Activated CD8-positive, alpha-beta memory T cell treated with anti-CD3 and anti-CD28 coated beads for 36 hours (primary cell): ENCODE data around the gene CTNNA2. TPM values are rescaled to one million over a fixed set of nuclear protein-coding genes. Genes with fewer than 3 reads are reported as not detected.

ENCODE experiments used
- CTCF ChIA-PET: fragments of 350-600 bp; sonication (Branson Sonifier 250); formaldehyde crosslinking; loops from one replicate; lab custom pipeline; 2021; ENCODE audit warnings: antibody characterized with exemption; lab: Charles Lee
- POLR2A ChIA-PET: fragments of 350-600 bp; sonication (Branson Sonifier 250); formaldehyde crosslinking; loops from one replicate; lab custom pipeline; 2021; ENCODE audit warnings: antibody characterized with exemption; lab: Charles Lee
- total RNA-seq, 2 experiments: library from RNA; stranded (reverse); gene quantifications; one replicate each; pipeline ENCODE4 v1.2.3, GENCODE V29; 2021

CTNNA2 gene
- total RNA-seq, 2 experiments from 2014 or later: not detected

DNA sequence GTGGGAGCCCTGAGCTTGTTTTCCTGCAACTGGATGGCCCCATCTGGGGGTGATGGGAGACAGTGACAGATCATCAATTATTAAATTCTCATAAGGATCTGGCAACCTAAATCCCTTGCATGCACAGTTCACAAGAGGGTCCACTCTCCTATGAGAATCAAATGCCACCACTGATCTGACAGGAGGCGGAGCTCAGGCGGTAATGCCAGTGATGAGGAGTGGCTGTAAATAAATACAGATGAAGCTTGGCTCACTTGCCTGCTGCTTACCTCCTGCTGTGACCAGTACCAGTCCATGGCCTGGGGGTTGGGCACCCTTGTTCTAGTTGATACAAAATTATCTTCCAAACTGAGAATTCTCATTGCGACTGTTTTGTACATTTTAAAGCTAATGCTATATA is 258.6 kb downstream of the CTNNA2 start:
- CTCF ChIA-PET: no interaction called here
- POLR2A ChIA-PET: no interaction called here

DNA sequence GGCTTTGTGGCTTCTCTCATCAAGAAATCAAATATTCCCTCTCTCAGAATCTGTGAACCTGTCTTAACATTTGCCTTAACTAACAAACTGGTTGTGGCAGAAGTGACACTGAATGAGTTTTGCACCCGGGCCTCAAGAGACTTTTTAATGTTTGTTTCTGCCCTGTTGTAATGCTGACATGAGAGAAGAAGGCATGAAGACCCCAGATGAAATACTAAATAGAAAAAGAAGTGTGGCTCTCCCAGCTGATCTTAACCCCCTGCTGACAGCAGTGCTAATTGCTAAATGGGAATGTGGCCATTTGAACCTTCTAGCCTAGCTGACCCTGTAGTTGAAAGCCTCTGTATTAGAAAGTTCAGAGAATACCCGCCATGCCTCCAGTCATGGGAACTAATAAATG is 261.2 kb downstream of the CTNNA2 start:
- CTCF ChIA-PET: no interaction called here
- POLR2A ChIA-PET: no interaction called here

DNA sequence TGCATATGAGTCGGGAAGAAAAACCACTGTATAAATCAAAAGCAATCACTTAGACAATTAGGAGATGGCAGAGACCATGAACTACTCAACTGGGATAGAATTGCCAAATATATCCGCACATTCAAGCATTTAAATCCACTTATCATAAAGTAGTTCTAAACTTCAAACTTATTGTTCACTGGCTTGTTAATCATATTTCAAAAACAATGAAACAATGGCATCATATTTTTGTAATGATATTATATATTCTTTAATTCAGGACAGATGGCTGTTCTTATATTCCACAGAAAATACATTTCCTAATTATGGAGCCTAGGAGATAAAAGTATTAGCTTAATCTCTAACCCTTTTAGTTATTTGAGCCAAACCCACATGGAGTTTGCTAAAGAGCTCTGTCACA is 263.6 kb downstream of the CTNNA2 start:
- POLR2A ChIA-PET: no interaction called here
- CTCF ChIA-PET: no interaction called here

DNA sequence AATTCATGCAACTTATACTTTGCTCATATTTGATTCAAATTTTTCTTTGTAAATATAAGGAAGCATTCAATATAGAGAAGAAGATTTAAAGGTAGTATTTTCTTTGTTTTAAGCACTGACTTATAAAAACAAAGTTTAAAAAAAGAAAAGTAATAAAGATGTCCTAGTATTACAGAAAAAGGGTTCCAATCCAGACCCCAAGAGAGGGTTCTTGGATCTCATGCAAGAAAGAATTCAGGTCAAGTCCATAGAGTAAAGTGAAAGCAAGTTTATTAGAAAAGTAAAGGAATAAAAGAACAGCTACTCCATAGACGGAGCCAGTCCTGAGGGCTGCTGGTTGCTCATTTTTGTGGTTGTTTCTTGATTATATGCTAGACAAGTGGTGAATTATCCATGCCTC is 267.9 kb downstream of the CTNNA2 start:
- ChIA-PET POLR2A (no interaction called here), CTCF (no interaction called here)

DNA sequence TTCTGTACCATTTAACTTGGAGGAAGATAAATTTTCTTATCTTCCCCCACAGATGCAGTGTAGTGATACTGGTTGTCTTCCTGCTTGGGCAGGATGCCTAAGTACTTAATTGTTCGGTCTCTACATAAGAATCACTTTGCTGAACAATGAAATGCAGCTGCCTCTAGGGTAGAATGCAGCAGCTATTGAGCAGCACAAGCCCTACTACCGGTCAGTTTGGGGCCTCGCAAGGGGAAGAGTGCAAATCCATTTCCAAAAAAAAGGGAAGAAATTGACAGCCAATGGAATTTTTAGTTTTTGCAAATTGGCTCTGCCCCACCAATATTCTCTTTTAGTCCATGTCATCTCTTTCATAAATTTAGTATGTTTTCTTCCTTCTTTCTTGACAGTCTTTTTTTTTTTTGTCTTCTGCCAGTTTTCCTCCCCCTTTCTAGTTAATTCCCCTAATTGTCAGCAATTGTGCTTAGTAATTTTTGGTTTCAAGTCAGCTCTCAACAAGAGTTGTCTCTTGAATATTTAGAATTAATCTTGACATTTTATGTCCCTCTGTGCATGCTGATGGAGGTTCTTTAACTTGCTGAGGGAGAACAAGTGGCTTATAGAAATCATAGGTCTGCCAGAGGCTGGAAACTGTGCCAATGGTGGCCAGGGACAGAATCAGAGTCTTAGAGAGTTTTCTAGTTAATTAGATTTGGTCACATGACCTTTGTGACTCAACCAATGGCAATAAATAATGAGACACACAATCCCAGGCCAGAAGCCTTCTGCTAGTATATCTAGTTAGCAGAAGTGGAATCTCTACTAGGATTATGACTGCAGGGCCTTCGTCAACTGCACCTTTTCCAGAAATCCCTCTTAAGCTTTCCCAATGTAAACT is 270.0 kb downstream of the CTNNA2 start:
- CTCF ChIA-PET: no interaction called here
- POLR2A ChIA-PET: no interaction called here

DNA sequence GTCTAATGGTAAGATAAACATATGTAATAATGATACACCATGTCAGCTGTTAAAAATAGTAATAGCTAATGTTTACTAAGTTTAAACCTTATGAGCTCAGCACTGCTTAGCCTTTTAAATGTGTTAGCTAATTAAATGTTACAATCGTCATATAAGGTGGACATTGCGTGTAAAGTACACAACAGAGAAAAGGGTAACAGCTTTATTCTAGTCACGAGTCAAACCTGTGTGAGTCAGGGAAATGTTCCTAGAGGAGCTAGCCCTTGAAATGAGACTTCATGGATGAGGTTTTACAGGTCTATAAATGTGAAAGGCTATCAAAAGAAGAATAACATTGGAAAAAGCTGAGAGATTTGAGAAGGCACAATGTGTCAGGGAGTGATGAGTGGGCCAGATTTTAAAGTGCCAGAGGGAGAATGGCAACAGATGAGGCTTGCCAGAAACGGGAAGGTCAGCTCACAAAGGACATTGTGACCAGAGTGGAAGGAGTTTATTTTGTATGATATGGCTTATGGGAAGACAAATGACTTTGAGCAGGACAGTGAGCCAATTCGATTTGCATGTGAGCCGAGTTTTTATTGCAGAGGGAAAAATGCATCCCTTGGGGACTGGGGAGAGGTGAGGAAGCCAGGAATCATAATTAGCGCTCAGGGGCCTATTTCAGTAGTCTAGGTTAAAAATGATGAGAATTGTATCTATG is 276.3 kb downstream of the CTNNA2 start:
- ChIA-PET CTCF (no interaction called here), POLR2A (no interaction called here)

DNA sequence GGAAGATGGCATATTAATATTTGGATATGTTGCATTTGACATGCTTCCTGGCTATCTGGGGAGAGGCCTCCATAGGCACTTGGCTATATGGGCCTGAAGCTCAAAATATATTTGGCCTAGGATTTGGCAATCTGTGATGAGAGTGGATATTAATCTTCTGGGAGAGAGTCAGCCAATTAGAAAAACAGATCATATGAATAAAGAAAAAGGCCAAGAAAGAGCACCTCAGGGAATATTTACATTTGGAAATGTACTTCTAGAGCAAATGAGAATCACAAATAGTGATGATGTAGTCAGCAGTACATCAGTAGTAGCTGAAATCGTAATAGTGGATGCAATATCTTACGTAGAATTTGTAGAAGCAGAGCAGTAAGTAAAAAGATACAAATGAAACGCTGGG is 277.0 kb downstream of the CTNNA2 start:
- ChIA-PET CTCF (no interaction called here), POLR2A (no interaction called here)

DNA sequence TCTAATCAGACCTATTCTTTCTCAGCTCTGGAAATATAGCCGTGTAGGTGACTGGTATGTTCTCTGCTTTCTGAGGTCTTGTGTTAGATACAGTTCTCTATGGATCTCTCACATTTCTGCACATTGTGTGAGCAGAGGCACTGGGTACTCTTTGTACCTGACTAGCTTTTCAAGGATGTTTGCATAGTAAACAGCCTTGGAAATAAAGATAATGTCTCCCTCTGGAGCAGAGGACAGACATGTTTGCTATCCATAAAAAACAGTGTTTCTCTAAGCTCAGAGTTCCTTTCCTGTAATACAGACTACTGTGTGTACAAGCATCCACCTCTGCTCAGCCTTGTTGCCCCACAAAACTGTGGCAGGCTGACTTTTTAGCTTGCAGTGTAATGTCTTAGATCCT is 279.2 kb downstream of the CTNNA2 start:
- POLR2A ChIA-PET: no interaction called here
- CTCF ChIA-PET: no interaction called here

DNA sequence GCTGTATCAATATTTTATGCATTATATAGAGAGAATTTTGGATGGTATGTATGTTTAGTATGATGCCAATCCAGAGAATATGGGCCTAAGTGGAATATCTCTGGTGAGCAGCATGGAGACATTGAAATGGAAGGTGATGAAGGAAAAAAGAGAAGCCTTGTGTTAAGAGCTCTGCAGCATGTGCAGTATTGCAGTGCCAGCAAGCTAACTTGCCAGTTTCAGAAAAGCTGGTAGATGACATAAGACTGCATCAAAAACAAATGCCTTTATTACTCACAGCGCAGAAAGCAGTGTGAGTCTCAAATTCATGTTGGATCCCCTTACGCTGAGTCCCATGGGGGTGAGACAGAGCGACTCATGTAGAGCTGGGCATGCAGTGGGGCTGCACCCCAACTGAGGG is 280.2 kb downstream of the CTNNA2 start:
- ChIA-PET CTCF (no interaction called here), POLR2A (no interaction called here)

DNA sequence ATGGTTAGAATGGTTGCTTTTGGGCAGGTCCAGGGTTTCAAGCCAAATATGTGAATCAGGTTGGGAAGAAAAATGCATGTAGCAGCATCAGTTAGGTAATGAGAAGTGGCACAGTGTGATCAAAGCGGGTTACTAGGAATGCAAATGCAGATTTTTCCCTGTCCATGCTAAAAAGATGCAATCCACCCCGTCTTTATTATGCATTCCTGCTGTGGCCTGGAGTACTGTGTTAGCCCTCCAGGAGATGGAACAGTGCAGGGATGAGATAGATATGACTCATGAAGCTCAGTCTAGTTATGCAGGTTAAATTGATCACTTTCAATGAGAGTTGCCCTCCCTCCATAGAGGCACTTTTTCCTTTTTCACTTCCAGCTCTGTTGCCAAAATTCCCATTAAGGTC is 283.8 kb downstream of the CTNNA2 start:
- POLR2A ChIA-PET: no interaction called here

DNA sequence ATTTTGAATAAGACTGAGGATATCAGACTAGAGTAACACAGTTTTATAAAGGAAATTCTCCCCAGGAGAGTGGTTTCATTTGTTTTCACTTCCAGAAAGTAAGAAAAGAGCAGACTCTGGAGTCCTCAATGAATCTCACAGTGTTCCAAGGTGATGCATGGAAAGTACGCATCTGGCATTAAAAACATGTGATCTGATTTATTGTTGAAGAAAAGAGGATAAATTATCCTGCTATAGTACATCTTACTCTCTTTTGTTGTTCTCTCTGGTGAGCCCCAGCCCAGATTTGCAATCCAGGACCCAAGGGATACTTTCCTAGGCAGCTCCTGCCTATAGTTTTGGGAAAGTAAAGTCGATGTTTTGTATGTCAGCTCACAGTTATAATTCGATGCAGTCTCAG is 285.9 kb downstream of the CTNNA2 start:
- POLR2A ChIA-PET: no interaction called here
- CTCF ChIA-PET: no interaction called here

More for the DNA sequence above, 283.8 kb downstream of the CTNNA2 start:
- CTCF ChIA-PET: no interaction called here

DNA sequence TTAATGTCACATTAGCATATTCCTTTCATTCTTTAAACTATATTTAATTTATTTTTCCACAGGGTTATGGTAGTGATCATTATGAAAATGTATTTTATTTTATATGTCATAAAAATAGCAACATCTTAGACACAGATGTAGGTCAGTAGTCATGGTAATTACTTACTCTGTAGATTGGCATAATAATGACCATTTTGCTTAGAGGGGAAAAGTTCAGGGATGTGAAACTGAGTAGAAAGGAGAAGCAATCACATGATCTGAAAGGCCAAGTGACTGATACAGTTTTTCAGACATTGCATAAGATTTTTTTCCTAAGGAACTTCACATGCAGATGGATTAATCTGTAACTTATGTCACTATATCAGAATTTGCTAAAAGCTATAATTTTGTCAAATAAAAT is 286.9 kb downstream of the CTNNA2 start:
- POLR2A ChIA-PET: no interaction called here
- CTCF ChIA-PET: no interaction called here

DNA sequence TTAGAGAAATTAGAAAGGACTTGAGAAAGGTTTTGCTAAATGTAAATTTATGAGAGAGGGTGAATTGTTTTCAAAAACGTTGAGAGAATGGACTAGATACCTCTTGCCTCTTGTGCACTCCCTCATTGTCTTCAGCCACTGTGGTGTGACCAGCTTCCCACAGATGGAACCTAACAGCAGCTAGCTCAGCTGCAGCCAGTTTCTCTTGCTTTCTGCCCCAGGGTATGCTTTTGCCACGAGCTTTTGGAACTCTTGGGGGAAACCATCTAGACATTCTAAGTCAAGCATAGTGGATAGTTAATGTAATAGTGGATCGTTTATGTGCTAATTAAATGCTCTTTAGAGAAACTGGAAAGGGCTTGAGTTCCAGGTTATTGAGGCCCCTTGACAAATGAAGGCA is 288.2 kb downstream of the CTNNA2 start:
- ChIA-PET CTCF (no interaction called here), POLR2A (no interaction called here)

DNA sequence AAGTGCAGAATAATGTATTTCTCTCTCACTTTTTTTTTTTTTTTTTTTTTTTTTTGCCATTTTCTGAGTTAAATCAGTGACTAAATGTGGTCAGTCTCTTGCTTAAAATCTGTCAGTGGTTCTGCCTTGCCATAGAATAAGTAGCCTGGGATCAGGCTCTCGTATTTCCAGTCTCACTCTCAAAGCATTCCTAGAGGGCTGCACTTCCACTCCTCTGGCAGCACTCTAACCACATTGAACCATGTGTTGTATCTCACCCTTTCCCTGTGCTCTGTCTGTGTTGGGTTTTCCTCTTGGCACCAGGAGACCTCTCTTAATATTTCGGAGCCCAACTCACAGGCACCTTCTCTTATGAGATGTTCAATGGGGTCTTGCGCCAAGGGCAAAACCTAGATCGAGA is 304.4 kb downstream of the CTNNA2 start:
- POLR2A ChIA-PET: no interaction called here

DNA sequence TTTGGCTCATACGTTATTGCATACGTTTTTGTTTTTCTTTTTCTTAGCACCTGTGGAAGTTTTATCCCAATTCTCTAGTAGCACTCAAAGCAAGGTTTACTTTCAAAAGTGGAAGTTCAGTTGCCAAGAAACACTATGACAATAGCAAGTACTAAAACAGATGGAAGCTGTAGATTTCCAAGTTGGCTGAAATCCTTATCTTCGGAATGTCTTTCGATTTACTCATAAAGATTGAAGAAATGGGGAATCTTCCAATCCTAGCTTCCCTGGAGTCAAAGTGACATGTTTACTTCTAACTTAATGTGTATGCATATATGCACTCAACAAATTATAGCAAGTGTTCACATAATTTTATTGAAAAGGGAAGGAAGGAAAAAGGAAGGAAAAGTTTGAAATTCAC is 307.4 kb downstream of the CTNNA2 start:
- ChIA-PET POLR2A (no interaction called here), CTCF (no interaction called here)

More for the DNA sequence above, 304.4 kb downstream of the CTNNA2 start:
- CTCF ChIA-PET: no interaction called here

DNA sequence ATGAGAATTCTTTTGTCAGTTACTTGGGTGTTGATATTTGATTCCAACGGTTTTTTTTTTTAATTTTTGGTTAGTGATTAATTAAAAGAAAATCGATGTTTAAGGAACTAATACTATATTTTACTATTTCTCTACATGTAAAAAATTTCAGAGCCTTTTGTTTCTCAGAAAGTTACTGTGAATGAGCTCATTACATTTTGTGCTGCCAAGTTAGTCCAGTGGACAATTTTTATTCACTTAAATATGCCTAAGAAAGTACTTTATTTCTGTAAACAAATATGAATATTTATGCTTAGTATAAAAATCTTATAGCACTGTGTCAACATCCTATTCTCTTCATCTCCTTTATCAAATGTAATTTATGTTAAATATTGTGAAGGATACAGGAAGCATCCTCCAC is 309.3 kb downstream of the CTNNA2 start:
- ChIA-PET POLR2A (no interaction called here), CTCF (no interaction called here)

DNA sequence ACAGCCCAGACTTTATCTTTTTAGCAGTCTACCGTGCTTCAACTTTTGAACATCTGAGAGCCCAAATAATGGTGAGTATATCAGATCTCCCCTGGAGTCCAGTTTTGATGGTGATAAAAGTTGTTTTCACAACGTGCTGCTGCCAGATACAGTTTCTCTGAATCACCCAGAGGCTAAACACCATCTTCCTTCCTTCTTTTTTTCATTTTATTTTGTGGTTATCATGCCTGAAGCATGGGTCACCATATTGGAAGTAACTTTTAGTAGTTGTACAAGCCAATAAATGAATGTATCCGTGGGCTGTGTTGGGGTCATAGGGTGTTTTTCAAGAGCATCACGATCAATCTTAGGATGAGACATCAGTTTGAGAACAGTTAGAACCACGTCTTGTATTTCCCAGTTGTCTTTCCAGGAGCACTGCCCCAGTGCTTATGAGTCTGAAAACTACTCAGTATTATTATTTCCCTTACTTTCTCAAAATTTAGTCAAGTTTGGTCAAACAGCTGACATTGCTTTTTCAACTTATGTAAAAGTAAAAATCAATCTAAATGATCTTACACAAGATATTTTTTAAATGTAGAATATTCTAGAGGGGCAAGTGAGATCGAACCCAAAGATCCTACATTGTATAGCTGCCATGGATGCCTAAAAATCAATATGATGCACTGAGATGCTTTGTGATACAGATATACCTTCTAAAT is 311.4 kb downstream of the CTNNA2 start:
- POLR2A ChIA-PET: no interaction called here
- CTCF ChIA-PET: no interaction called here

DNA sequence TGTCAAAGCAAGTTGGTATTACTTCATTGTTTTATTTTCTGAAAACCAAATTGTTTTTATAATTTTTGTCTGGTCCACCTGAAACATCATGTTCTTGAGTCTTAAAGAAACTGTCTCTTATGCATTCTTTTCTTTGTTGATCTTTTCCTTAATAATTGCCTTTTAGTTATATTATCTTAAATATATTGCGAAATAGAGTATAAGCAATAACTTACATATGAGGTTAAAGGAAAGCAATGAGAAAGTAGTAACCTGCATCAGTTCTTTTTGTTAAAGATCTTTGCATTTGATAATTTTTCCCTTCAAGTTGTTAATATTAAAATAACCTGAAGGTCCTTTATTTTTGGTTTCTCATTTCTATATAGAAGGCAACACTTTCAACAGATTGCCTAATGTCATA is 315.0 kb downstream of the CTNNA2 start:
- ChIA-PET CTCF (no interaction called here), POLR2A (no interaction called here)

DNA sequence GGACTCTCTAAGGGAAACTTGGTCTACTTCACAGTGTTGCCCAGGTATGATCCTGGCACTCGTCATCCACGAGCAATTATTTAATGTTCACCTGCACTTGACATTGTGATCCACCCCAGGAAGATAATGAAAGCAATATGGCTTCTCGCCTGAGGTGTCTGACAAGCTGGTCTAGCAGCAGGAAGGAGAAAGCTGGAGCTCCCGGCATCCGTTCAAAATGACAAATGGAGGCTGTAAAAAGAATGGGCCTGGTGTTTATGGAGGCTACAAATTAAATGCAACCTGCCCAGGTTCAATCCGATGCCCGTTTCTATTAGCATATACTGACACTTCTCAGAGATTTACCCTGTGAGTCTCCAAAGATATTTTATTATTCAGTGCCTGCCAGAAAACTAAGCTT is 317.6 kb downstream of the CTNNA2 start:
- ChIA-PET CTCF (no interaction called here), POLR2A (no interaction called here)

DNA sequence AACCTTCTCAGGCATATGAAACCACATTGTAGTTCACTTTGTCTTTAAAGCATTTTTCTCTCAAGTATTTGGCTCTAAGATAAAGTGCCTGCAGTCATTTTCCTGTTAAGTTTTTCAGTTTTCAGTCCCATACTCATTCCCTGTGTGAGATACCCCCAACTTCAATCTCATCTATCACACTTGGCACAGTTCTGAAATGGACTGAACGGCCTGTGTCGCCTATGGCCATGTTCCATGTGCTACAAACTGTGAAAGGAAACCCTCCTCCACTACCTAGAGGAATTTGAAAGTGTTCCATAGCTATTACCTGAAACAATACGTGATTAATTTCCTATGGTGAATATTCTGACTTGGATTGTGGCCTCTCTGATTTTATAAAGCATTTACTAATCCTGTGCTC is 319.1 kb downstream of the CTNNA2 start:
- CTCF ChIA-PET: no interaction called here
- POLR2A ChIA-PET: no interaction called here
